ENCODE results near the gene BLNK.

DNA sequence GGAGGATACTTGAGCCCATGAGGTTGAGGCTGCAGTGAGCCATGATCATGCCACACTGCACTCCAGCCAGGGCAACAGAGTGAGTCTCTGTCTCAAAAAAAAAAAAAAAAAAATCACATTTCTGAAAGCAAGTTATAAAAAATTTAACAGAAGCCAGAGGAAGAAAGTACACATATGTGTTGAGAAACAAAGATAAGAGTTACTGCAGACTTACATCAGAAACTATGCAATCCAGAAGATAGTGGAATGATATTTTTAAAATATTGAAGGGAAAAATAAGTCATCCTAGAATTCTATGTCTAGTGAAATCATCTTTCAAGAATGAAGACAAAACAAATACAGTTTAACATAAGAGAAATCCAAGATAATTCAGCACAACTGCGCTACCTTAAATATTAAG, 94.4 kb downstream of the BLNK start:
- TF ChIP-seq, protein P1, sequence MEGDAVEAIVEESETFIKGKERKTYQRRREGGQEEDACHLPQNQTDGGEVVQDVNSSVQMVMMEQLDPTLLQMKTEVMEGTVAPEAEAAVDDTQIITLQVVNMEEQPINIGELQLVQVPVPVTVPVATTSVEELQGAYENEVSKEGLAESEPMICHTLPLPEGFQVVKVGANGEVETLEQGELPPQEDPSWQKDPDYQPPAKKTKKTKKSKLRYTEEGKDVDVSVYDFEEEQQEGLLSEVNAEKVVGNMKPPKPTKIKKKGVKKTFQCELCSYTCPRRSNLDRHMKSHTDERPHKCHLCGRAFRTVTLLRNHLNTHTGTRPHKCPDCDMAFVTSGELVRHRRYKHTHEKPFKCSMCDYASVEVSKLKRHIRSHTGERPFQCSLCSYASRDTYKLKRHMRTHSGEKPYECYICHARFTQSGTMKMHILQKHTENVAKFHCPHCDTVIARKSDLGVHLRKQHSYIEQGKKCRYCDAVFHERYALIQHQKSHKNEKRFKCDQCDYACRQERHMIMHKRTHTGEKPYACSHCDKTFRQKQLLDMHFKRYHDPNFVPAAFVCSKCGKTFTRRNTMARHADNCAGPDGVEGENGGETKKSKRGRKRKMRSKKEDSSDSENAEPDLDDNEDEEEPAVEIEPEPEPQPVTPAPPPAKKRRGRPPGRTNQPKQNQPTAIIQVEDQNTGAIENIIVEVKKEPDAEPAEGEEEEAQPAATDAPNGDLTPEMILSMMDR (IDR thresholded peaks at IDR 0.05; ENCODE audit: insufficient read depth, low read depth, low read length): no peak
- TF ChIP-seq EZH2 (IDR thresholded peaks at IDR 0.05; ENCODE audit: insufficient read depth, low read length): no peak

Data from astrocyte (in vitro differentiated cells and primary cell).